ENCODE measurements around the gene ZC2HC1C. TPM values are rescaled to one million over a fixed set of nuclear protein-coding genes. Genes with fewer than 3 reads are reported as not detected.

The ZC2HC1C gene
- total and polyA plus RNA-seq, 2 of the 13 experiments (the other 11 are each of a cell fraction or from before 2014, with no cell fraction given), result 3.3 to 3.5 TPM

DNA sequence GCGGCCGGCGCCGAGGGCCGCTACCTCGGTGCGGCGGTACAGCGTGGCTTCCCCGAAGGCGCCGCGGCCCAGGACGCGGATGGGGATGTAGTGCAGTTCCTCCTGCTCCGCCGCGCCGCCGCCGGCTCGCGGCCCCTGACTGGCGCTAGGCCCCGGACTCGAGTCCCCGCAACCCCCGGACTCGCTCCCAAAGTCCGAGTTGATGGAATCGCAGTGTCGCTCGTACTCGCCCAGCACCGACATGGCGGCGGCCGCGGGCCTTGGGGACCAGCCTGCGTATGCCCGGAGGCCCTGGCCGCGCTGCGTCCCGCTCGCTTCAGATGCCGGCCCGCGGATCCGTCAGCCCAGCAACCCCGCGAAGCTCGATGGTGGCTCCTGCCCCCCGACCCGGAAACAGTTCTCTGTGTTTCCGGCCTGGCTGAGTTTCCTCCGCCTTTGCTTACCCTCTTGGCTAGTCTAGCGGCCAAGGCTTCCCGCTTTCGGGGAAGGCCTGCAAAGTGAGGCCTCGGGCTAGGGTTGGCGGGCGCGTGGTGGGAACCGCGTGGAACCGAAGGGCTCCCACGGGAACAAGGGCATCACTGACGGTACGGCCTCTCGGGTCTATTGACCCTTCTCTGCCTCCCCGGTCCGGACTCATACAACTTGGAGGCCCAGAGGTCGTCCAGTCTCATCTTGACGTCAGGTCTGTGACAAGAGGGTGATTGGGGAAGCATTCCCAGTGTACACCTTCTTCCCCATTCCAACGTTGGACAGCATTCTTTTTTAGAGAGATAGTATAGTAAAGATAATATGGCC, 57.4 kb downstream of the ZC2HC1C start, which contains the start of gene NEK9 (continued):
- TF ChIP-seq, protein P1, sequence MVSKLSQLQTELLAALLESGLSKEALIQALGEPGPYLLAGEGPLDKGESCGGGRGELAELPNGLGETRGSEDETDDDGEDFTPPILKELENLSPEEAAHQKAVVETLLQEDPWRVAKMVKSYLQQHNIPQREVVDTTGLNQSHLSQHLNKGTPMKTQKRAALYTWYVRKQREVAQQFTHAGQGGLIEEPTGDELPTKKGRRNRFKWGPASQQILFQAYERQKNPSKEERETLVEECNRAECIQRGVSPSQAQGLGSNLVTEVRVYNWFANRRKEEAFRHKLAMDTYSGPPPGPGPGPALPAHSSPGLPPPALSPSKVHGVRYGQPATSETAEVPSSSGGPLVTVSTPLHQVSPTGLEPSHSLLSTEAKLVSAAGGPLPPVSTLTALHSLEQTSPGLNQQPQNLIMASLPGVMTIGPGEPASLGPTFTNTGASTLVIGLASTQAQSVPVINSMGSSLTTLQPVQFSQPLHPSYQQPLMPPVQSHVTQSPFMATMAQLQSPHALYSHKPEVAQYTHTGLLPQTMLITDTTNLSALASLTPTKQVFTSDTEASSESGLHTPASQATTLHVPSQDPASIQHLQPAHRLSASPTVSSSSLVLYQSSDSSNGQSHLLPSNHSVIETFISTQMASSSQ (IDR thresholded peaks at IDR 0.05; ENCODE audit: low read depth), result no peak
- TF ChIP-seq, protein P1 (CRISPR knock-in tag; IDR thresholded peaks at IDR 0.05; ENCODE audit: borderline replicate concordance), result no peak; the same call in 1 of the 2 replicates
- TF ChIP-seq, protein P2, sequence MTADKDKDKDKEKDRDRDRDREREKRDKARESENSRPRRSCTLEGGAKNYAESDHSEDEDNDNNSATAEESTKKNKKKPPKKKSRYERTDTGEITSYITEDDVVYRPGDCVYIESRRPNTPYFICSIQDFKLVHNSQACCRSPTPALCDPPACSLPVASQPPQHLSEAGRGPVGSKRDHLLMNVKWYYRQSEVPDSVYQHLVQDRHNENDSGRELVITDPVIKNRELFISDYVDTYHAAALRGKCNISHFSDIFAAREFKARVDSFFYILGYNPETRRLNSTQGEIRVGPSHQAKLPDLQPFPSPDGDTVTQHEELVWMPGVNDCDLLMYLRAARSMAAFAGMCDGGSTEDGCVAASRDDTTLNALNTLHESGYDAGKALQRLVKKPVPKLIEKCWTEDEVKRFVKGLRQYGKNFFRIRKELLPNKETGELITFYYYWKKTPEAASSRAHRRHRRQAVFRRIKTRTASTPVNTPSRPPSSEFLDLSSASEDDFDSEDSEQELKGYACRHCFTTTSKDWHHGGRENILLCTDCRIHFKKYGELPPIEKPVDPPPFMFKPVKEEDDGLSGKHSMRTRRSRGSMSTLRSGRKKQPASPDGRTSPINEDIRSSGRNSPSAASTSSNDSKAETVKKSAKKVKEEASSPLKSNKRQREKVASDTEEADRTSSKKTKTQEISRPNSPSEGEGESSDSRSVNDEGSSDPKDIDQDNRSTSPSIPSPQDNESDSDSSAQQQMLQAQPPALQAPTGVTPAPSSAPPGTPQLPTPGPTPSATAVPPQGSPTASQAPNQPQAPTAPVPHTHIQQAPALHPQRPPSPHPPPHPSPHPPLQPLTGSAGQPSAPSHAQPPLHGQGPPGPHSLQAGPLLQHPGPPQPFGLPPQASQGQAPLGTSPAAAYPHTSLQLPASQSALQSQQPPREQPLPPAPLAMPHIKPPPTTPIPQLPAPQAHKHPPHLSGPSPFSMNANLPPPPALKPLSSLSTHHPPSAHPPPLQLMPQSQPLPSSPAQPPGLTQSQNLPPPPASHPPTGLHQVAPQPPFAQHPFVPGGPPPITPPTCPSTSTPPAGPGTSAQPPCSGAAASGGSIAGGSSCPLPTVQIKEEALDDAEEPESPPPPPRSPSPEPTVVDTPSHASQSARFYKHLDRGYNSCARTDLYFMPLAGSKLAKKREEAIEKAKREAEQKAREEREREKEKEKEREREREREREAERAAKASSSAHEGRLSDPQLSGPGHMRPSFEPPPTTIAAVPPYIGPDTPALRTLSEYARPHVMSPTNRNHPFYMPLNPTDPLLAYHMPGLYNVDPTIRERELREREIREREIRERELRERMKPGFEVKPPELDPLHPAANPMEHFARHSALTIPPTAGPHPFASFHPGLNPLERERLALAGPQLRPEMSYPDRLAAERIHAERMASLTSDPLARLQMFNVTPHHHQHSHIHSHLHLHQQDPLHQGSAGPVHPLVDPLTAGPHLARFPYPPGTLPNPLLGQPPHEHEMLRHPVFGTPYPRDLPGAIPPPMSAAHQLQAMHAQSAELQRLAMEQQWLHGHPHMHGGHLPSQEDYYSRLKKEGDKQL (CRISPR knock-in tag; IDR thresholded peaks at IDR 0.05; ENCODE audit: low read depth), result no peak
- TF ChIP-seq ZNF501 (CRISPR knock-in tag; IDR thresholded peaks at IDR 0.05) (peak; percentile 97), ZNF333 (CRISPR knock-in tag; IDR thresholded peaks at IDR 0.05; ENCODE audit: borderline replicate concordance) (peak; percentile 72; the same call in 1 of the 2 replicates), ZBTB26 (CRISPR knock-in tag; IDR thresholded peaks at IDR 0.05; ENCODE audit: borderline replicate concordance) (no peak), BORCS8-MEF2B (CRISPR knock-in tag; IDR thresholded peaks at IDR 0.05) (peak; percentile 63), CHD4 (IDR thresholded peaks at IDR 0.05; ENCODE audit: borderline replicate concordance, low read length) (no peak), SRY (CRISPR knock-in tag; IDR thresholded peaks at IDR 0.05) (peak; percentile 30; the same call in 1 of the 2 replicates), MTA1 (CRISPR knock-in tag; IDR thresholded peaks at IDR 0.05; ENCODE audit: borderline replicate concordance) (peak; percentile 79), HOXA5 (CRISPR knock-in tag; IDR thresholded peaks at IDR 0.05) (peak; percentile 89; the same call in 1 of the 2 replicates), MED1 (CRISPR knock-in tag; IDR thresholded peaks at IDR 0.05) (peak; percentile 83), FLYWCH1 (CRISPR knock-in tag; IDR thresholded peaks at IDR 0.05) (no peak), AGO1 (IDR thresholded peaks at IDR 0.05; ENCODE audit: low read depth, low read length, poor library complexity, severe bottlenecking) (peak; percentile 74), ZNF530 (CRISPR knock-in tag; IDR thresholded peaks at IDR 0.05; ENCODE audit: low read depth) (no peak), HNRNPL (IDR thresholded peaks at IDR 0.05; ENCODE audit: low read depth, low read length) (0 out of 2 replicates have a peak, but pooled peaks have one; percentile 35), ZNF619 (CRISPR knock-in tag; IDR thresholded peaks at IDR 0.05) (0 out of 2 replicates have a peak, but pooled peaks have one; percentile 86), GLI4 (CRISPR knock-in tag; IDR thresholded peaks at IDR 0.05; ENCODE audit: borderline replicate concordance) (no peak)
